CD4-positive, alpha-beta T cell treated with Interleukin-4 for 1 hour (primary cell): ENCODE results near the gene NKG7.
"Not testable (repeated sequence)": the region's sequence is repeated elsewhere in the genome, so short reads cannot be mapped to it uniquely, and the experiment has no call there.

ENCODE experiments used
- DNase-seq, 2 donors: peaks; one replicate each; pipeline ENCODE4 v3.0.0-alpha.2; 2020 to 2022

Gene NKG7, protein sequence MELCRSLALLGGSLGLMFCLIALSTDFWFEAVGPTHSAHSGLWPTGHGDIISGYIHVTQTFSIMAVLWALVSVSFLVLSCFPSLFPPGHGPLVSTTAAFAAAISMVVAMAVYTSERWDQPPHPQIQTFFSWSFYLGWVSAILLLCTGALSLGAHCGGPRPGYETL

GRCh38 chr19:51372649-51373504 is at the start of gene NKG7:
NKG7 (minus strand) TSS chr19:51372654; CDS start chr19:51372535, 119 bp downstream.
- peak; percentile 82 to 86 for DNase-seq

DNA sequence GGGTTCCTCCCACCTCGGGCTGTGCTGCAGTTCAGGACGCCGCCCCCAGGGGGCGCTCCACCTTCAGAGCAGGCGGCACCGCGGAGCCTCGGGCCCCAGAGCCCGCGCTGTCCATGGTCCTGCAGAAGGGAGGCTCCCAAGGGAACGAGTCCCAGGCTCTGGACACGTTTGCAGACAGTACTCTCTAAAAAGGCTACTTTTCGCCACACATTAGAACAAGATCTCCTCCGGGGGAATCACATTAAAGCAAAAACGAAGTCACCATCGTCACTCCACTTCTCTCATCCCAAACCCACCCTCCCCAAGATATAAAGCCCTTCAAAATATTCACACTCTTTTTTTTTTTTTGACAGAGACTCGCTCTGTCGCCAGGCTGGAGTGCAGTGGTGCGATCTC is 49.6 kb upstream of the NKG7 start:
- peak; percentile 79 to 82 for DNase-seq

- no peak for DNase-seq
Measured at GRCh38 chr19:51421229-51422052, 49.0 kb upstream of the NKG7 start.

DNA sequence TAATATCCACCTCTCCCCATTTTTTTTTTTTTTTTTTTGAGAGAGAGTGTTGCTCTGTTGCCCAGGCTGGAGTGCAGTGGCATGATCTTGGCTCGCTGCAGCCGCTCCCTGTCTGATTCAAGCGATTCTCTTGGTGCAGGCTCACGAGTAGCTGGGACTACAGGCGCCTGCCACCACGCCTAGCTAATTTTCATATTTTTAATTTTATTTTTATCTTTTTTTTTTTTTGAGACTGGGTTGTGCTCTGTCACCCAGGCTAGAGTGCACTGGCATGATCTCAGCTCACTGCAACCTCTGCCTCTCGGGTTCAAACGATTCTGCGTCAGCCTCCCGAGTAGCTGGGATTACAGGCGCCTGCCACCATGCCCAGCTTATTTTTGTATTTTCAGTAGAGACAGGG is 48.1 kb upstream of the NKG7 start:
- not testable (repeated sequence) for DNase-seq

DNA sequence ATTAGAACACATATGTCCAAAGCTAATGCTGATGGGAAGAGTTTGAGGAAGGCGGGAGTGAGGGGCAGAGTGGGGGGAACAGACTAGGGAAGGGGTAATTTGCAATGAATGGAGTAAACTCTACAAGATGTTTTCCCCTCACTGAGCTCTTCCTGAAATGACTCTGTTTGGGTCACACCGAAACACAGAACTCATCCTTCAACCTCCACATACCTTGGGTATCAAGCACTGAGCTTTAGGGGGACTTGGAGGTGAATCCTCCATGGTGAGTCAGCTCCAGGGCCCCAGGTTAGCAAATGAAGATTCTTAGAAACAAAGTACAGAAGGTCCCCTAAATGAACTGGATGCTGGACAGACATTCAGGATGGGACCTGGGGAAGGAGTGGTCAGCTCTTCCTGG is 46.3 kb upstream of the NKG7 start:
- DNase-seq: no peak

DNA sequence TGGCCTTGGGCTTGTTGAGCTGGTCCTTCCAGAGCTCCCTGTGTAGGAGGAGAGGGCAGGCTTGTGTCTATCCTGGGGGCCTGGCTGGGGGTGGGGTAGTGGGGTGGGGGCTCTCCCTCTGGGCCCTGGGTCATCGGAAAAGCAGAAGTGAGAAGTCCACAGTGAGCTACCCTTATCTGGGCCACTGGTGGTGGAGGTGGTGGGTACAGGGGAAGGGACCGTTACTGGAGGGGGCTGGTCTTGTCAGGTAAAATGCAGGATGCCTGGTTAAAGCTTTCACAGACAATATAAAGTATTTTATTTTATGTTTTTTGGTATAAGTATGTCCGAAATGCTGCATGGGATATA is 45.3 kb upstream of the NKG7 start:
- no peak for DNase-seq

- DNase-seq: peak in 1 of 2 donors; percentile 74
Measured at GRCh38 chr19:51417107-51417809, 44.8 kb upstream of the NKG7 start, which contains the start of gene SIGLEC10. SIGLEC10 (minus strand) TSS chr19:51417642; CDS start chr19:51417581, 61 bp downstream.

- DNase-seq: not testable (repeated sequence)
Measured at GRCh38 chr19:51416422-51416821, 44.0 kb upstream of the NKG7 start.

DNA sequence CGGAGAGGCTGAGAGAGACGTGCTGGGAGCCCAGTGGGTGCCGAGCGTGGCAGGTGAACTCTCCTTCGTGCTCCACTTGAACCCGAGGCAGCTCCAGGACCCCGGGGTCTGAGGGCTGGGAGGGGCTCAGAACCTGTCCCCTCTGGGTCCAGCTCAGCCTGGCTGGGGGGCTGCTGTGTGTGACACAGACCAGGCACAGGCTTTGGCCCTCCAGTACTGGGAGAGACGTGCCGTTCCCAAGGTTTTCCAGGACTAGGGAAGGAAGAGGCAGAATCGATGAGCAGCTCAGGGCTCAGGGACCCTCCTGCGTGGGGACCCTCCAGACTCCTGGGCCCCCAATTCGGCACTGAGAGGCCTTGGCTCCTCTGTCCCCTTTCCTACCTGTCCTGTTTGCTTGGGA is 42.7 kb upstream of the NKG7 start:
- DNase-seq: no peak

- DNase-seq: no peak
Measured at GRCh38 chr19:51410950-51411748, 38.7 kb upstream of the NKG7 start.

GRCh38 chr19:51407511-51408131 is 35.2 kb upstream of the NKG7 start:
- DNase-seq: peak; percentile 56 to 62

DNA sequence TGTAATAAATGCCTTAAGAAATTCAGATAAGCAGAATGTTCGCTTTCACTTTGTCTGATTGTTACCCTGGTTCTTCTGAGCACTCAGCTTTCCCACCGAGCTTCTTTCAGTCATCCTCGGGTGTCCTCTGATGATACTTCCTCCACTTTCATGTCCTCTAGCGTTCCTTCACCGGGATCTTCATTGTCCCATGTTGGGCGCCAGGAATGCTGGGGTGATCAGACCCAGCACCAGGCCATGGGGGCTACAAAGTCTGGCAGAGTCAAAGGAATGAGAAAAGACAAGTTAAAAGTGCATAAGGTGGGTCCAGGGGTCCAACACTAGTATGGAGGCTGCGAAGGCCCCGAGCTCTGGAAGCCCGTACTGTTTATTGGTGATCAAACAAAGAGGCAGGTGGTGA is 29.7 kb upstream of the NKG7 start:
- DNase-seq: no peak

- DNase-seq: not testable (repeated sequence)
Measured at GRCh38 chr19:51399936-51400335, 27.5 kb upstream of the NKG7 start.

DNA sequence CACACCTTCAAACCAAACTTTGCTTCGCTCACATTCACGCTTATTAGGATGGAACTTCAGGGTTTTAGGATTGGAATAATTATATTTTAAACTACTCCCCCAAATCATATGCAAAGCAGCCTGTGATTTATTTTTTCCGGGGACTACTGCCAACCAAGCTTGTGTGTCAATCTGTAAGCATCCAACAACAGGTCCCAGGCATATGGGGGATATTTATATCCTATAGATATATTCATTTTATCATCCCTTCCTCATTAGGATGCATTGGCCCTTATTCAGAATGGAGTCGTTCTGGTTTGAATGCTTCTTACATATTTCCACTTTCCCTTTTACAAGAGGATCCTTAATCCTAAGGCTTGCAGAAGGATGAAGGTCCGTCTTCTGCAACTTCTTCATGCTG is 26.8 kb upstream of the NKG7 start:
- no peak for DNase-seq

DNA sequence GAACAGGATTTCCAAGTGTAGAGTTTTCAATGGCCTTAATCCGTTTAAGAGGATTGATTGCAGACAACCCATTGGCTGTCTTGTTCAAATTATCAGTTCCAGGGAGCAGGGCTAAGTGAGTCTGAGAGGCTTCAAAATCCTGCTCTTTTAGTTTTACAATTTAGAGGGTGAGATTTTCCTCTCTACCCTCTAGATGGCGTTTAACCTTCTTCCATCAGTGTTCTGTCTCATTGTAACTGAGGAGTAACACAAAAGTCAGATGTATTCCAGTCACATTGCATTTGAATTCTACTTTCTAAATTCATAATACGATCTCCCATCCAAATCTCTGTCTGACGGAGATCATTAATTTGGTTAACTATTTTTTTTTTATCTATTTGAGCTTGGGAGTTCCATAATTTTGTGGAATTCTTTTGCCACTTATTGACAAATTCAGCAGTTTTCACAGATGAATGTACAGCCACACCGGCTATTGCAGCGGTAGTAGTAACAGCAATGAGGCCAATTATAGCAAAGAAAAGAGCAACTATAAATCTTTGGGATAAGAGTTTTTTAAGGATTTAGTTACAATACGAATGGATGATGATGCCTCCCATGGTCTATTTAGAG is 25.7 kb upstream of the NKG7 start:
- DNase-seq: peak in 1 of 2 donors; percentile 55

DNA sequence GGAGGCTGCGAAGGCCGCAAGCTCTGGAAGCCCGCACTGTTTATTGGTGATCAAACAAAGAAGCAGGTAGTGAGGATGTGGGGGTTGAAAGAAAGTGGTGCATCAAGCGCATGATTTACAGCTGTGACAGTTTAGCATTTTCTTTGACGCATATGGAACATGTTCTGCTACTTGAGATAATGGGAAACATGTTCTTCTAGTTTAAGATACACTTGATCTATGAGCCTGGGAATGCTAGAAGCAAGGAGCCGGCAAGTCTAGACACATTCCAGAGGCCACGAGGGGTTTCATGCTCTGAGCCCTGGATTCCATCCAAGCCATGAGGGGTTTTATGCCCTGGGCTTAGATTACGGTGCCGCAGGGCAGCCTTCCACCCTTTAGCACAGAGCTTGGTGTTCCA is 25.0 kb upstream of the NKG7 start:
- not testable (repeated sequence) for DNase-seq

GRCh38 chr19:51396175-51396574 is 23.7 kb upstream of the NKG7 start:
- no peak for DNase-seq

- DNase-seq: peak; percentile 95 to 96
Measured at GRCh38 chr19:51394050-51394836, 21.8 kb upstream of the NKG7 start.

DNA sequence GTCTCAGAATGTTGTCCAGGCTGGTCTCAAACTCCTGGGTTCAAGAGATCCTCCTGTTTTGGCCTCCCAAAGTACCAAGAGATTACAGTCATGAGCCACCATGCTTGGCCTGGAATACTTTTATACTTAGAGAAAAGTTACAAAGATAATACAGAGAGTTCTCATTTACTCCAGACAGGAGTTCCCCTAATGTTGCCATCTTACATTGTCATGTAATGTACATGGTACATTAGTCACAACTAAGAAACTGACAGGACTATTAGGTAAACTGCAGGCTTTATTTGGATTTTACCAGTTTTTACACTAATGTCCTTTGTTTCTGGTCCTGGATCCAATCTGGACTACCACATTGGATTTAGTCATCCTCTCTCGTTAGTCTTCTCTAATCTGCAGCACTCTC is 20.2 kb upstream of the NKG7 start:
- no peak for DNase-seq

- DNase-seq: no peak
Measured at GRCh38 chr19:51391073-51391611, 18.7 kb upstream of the NKG7 start.
